Body of pancreas (tissue), 4 donors: ENCODE results near the gene SLC24A3.

Experiments
- CTCF ChIP-seq, 7 experiments: fragments of 450-650 bp in 4 of 7; fragments of 200-600 bp in 3 of 7; sonication (generic) in 3 of 7; IDR thresholded peaks; one replicate each; pipeline ENCODE4 v1.5.1; 2016 to 2019; ENCODE audit warnings: antibody characterized with exemption in 7 of 7
- POLR2A ChIP-seq, 3 donors: fragments of 450-650 bp; IDR thresholded peaks; one replicate each; pipeline ENCODE4 v1.6.1; 2016; ENCODE audit warnings: antibody characterized with exemption in 3 of 3, mild to moderate bottlenecking in 2 of 3

- no peak for TF ChIP-seq CTCF (IDR thresholded peaks at IDR 0.05)
- TF ChIP-seq POLR2A (IDR thresholded peaks at IDR 0.05) = no peak
These were observed 500.3 kb downstream of the SLC24A3 start for GRCh38 chr20:19712721-19713260.
